KMS-11 (cell line): ENCODE data around the gene GRIK1.
"Not testable (repeated sequence)": the region's sequence is repeated elsewhere in the genome, so short reads cannot be mapped to it uniquely, and the experiment has no call there.

Experiments
- H2AFZ ChIP-seq: fragments of 200-600 bp; sonication (generic); 2 replicates; pipeline ENCODE4 v1.6.1; 2016; ENCODE audit warnings: antibody characterized with exemption, mixed run types, low read depth
- H3K27ac ChIP-seq: fragments of 200-600 bp; sonication (generic); 2 replicates; pipeline ENCODE4 v1.6.1; 2016; ENCODE audit warnings: mild to moderate bottlenecking, mixed run types
- H3K27me3 ChIP-seq: fragments of 200-600 bp; sonication (generic); 2 replicates; pipeline ENCODE4 v1.6.1; 2017; ENCODE audit warnings: mild to moderate bottlenecking, low read depth, mixed run types, moderate library complexity; ENCODE audit not compliant: insufficient read depth
- H3K36me3 ChIP-seq: fragments of 200-600 bp; sonication (generic); 2 replicates; pipeline ENCODE4 v1.6.1; 2017; ENCODE audit warnings: mild to moderate bottlenecking, mixed run types; ENCODE audit not compliant: insufficient read depth
- H3K4me1 ChIP-seq: fragments of 200-600 bp; sonication (generic); 2 replicates; pipeline ENCODE4 v1.6.1; 2016; ENCODE audit warnings: mild to moderate bottlenecking, low read depth, mixed run types; ENCODE audit not compliant: poor library complexity, severe bottlenecking
- H3K4me2 ChIP-seq: fragments of 200-600 bp; sonication (generic); 2 replicates; pipeline ENCODE4 v1.7.0; 2016; ENCODE audit warnings: mild to moderate bottlenecking, mixed run types
- H3K4me3 ChIP-seq: fragments of 200-600 bp; sonication (generic); IDR thresholded peaks from 2 replicates; pipeline ENCODE4 v1.6.1; 2017; ENCODE audit warnings: low read depth, low read length, mixed read lengths; ENCODE audit not compliant: insufficient read depth
- H3K79me2 ChIP-seq: fragments of 200-600 bp; sonication (generic); 2 replicates; pipeline ENCODE4 v1.6.1; 2016; ENCODE audit warnings: low read depth, mixed run types; ENCODE audit not compliant: insufficient read depth
- H3K9ac ChIP-seq: fragments of 200-600 bp; sonication (generic); 2 replicates; pipeline ENCODE4 v1.6.1; 2016; ENCODE audit warnings: mild to moderate bottlenecking, mixed run types
- H4K20me1 ChIP-seq: fragments of 200-600 bp; sonication (generic); 2 replicates; pipeline ENCODE4 v1.6.1; 2016; ENCODE audit warnings: mild to moderate bottlenecking, mixed run types; ENCODE audit not compliant: insufficient read depth
- TF ChIP-seq, protein P1 (sequence below): fragments of 200-600 bp; sonication (generic); conservative IDR thresholded peaks from 2 replicates; pipeline ENCODE4 v1.6.1; 2017; ENCODE audit warnings: low read depth, mild to moderate bottlenecking, antibody characterized with exemption, low read length, moderate library complexity, mixed read lengths

Gene GRIK1

DNA sequence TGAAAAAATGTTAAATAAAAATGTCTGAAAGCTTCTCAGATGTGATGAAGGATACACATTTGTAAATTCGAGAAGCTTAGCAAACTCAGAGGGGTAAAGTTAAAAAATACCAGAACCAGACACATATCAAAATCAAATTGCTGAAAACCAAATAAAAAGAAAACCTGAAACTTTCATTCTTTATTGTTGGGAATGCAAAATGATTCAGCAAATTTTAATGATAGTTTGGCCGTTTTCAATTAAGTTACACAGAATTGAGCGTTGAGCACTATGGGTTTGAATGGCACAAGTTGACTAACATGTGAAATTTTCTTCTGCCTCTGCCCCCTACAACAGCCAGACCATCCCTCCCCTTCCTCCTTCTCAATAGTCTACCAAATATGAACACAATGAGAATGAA is 33.5 kb upstream of the GRIK1 start:
- H3K36me3 ChIP-seq, result no peaks in the 10 kb centered on the region
- no peak overlapping the region for H3K4me2 ChIP-seq
- H3K9ac ChIP-seq, result no peak overlapping the region
- no peaks in the 10 kb centered on the region for H3K79me2 ChIP-seq
- H2AFZ ChIP-seq, result no peak overlapping the region
- no peaks in the 10 kb centered on the region for H3K4me1 ChIP-seq
- H3K27me3 ChIP-seq, result no peaks in the 10 kb centered on the region
- H3K4me3 ChIP-seq, result no peak overlapping the region
- TF ChIP-seq, protein P1, sequence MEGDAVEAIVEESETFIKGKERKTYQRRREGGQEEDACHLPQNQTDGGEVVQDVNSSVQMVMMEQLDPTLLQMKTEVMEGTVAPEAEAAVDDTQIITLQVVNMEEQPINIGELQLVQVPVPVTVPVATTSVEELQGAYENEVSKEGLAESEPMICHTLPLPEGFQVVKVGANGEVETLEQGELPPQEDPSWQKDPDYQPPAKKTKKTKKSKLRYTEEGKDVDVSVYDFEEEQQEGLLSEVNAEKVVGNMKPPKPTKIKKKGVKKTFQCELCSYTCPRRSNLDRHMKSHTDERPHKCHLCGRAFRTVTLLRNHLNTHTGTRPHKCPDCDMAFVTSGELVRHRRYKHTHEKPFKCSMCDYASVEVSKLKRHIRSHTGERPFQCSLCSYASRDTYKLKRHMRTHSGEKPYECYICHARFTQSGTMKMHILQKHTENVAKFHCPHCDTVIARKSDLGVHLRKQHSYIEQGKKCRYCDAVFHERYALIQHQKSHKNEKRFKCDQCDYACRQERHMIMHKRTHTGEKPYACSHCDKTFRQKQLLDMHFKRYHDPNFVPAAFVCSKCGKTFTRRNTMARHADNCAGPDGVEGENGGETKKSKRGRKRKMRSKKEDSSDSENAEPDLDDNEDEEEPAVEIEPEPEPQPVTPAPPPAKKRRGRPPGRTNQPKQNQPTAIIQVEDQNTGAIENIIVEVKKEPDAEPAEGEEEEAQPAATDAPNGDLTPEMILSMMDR, result no peak
- H4K20me1 ChIP-seq, result no peaks in the 10 kb centered on the region
- H3K27ac ChIP-seq, result no peak overlapping the region

DNA sequence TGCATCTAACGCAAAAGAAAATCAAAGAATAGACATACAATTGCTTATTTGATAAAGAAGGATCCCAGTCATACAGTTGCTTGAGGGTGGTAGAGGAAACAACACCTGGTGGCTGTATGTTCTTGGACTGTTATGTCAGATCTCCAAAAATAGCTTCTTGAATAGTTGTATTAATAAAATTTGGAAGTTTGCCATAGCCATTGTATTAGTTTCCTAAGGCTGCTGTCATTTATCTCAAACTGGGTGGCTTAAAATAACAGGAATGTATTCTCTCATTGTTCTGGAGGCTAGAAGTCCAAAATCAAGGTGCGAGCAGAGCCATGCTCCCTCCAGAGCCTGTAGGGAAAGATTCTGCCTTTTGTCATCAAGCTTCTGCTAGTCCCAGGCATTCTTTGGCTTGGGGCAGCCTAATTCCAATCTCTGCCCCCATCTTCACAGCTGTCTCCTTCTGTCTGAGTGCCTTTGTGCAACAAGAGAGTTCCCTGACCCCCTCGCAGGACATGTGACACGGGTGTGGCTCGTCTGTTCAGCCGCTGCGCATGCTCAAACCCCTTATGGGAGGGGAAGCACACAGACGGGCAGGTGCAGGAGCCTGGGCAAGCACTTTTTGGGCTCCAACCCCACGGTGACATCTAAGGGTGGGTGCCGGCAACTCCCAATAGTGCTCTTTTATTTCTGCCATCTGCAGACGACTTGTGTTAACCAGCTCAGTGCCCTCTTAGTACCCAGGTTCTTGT is 21.7 kb upstream of the GRIK1 start:
- H3K27me3 ChIP-seq, result no peaks in the 10 kb centered on the region

DNA sequence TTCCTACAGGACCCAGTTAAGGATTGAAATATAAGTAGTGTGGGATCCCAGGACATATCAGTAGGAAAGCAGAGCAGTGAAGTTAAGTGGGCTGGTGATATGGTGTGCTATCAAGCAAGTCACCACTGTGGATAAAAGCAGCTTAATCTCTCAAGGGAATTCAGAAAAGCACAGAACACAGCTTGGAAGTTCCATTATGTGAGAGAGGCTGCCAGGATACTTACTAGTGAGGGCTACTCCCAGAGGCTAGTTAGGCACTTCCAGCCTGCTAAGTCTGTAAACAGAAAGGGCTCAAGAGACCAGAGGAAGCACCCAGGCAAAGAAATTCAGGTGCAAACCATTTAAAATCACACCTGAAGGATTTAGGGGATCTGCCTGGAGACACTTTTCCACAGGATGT is 18.8 kb upstream of the GRIK1 start:
- Histone ChIP-seq H3K79me2 (no peaks in the 10 kb centered on the region), H4K20me1 (no peaks in the 10 kb centered on the region), H2AFZ (no peak overlapping the region), H3K4me1 (no peaks in the 10 kb centered on the region), H3K27ac (no peak overlapping the region), H3K27me3 (no peaks in the 10 kb centered on the region), H3K36me3 (no peaks in the 10 kb centered on the region), H3K4me3 (no peak overlapping the region), H3K9ac (no peak overlapping the region), H3K4me2 (no peak overlapping the region)
- TF ChIP-seq, protein P1, result no peak

More for the DNA sequence above, 21.7 kb upstream of the GRIK1 start:
- H2AFZ ChIP-seq, result no peak overlapping the region
- H3K79me2 ChIP-seq, result no peaks in the 10 kb centered on the region
- no peak overlapping the region for H3K27ac ChIP-seq
- TF ChIP-seq, protein P1, result no peak
- no peak overlapping the region for H3K4me3 ChIP-seq
- no peaks in the 10 kb centered on the region; the same call in 1 of the 2 replicates for H3K36me3 ChIP-seq
- H3K4me2 ChIP-seq, result no peak overlapping the region
- H3K9ac ChIP-seq, result no peak overlapping the region
- H3K4me1 ChIP-seq, result no peaks in the 10 kb centered on the region
- H4K20me1 ChIP-seq, result no peaks in the 10 kb centered on the region

DNA sequence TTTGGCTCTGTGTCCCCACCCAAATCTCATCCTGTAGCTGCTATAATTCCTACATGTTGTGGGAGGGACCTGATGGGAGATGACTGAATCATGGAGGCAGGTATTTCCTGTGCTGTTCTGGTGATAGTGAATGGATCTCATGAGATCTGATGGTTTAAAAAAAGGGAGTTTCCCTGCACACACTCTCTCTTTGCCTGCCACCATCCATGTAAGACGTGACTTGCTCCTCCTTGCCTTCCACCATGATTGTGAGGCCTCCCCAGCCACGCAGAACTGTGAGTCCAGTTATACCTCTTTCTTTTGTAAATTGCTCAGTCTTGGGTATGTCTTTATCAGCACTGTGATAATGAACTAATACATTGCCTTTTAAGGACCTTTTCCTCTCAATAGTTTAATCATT is 18.2 kb upstream of the GRIK1 start:
- H2AFZ ChIP-seq, result not testable (repeated sequence)

DNA sequence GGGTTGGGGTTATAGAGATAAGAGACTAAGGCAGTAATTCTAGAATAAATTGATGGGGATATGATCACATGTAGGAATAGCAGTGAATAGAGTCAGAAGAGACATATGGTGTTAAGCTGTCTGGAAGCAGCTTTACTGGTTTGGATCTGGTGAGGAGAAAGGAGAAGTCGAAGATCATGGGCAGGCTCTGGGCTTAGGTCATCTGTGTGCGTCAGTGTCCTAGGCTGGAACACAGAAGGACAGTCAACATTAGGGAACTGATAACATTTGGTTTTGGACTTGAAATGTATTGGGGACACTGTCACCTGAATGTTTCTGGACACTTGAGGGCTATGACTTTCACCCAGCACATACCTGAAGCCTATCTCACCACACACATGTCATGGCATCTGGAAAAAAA is 13.9 kb upstream of the GRIK1 start:
- TF ChIP-seq, protein P1, result no peak
- H4K20me1 ChIP-seq, result no peaks in the 10 kb centered on the region
- H3K36me3 ChIP-seq, result no peaks in the 10 kb centered on the region
- no peak overlapping the region for H3K9ac ChIP-seq
- H2AFZ ChIP-seq, result no peak overlapping the region
- no peak overlapping the region for H3K27ac ChIP-seq
- no peaks in the 10 kb centered on the region for H3K4me1 ChIP-seq
- H3K27me3 ChIP-seq, result no peaks in the 10 kb centered on the region
- no peak overlapping the region for H3K4me3 ChIP-seq
- H3K79me2 ChIP-seq, result no peaks in the 10 kb centered on the region
- H3K4me2 ChIP-seq, result no peak overlapping the region

More for the DNA sequence above, 18.2 kb upstream of the GRIK1 start:
- H3K36me3 ChIP-seq, H3K27ac ChIP-seq, H3K79me2 ChIP-seq, H4K20me1 ChIP-seq, H3K27me3 ChIP-seq, H3K4me3 ChIP-seq, H3K4me2 ChIP-seq, H3K4me1 ChIP-seq, H3K9ac ChIP-seq: not testable (repeated sequence)
